GM12891 (cell line): Measurements from ENCODE around the gene RNASEH2B.

Source experiments
- DNase-seq: peaks from one replicate; pipeline ENCODE4 v3.0.0; 2011; ENCODE audit warnings: low spot score; ENCODE audit not compliant: insufficient read length
- FAIRE-seq: peaks from 2 replicates; lab custom pipeline; 2011; peaks lifted over from hg19 to GRCh38; lab: Jason Lieb, UNC
- PAX5 ChIP-seq: IDR thresholded peaks from 2 replicates; pipeline ENCODE4 v1.6.1; 2011; ENCODE audit warnings: low read length, moderate library complexity, mild to moderate bottlenecking; ENCODE audit not compliant: insufficient read depth, severe bottlenecking
- POLR2A ChIP-seq: IDR thresholded peaks from 2 replicates; pipeline ENCODE4 v1.6.1; 2011; ENCODE audit warnings: low read depth, low read length, control low read depth
- POLR2AphosphoS5 ChIP-seq: IDR thresholded peaks from 2 replicates; pipeline ENCODE4 v1.6.1; 2011; ENCODE audit warnings: low read depth, low read length, control low read depth
- POU2F2 ChIP-seq: IDR thresholded peaks from 2 replicates; pipeline ENCODE4 v1.6.1; 2011; ENCODE audit warnings: low read depth, mild to moderate bottlenecking, control low read depth, low read length, moderate library complexity
- SPI1 ChIP-seq: IDR thresholded peaks from 2 replicates; pipeline ENCODE4 v1.6.1; 2011; ENCODE audit warnings: low read depth, low read length, control low read depth
- TAF1 ChIP-seq: IDR thresholded peaks from 2 replicates; pipeline ENCODE4 v1.6.1; 2011; ENCODE audit warnings: low read depth, low read length, control low read depth

RNASEH2B gene

DNA sequence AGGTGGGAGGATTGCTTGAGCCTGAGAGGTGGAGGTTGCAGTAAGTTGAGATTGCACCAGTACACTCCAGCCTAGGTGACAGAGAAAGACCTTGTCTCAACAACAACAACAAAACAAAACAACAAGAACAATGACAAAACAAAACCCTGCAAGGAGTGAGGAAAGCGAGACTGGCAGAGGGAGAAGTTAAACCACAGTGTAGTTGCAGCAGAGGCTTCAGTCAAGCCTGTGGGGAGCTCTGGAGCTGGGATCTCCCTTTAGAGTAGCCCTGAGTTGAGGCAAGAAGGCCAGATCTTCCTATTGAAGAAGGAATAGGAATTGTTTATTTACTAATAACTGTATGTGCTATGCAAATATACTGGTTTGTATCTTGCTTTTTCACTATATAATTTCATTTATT is 25.3 kb upstream of the RNASEH2B start:
- no peak for DNase-seq
- TF ChIP-seq PAX5: no peak
- no peak for TF ChIP-seq POU2F2
- TF ChIP-seq TAF1: no peak
- no peak for TF ChIP-seq SPI1
- TF ChIP-seq POLR2AphosphoS5: no peak
- no peak for TF ChIP-seq POLR2A
- no peak for FAIRE-seq

DNA sequence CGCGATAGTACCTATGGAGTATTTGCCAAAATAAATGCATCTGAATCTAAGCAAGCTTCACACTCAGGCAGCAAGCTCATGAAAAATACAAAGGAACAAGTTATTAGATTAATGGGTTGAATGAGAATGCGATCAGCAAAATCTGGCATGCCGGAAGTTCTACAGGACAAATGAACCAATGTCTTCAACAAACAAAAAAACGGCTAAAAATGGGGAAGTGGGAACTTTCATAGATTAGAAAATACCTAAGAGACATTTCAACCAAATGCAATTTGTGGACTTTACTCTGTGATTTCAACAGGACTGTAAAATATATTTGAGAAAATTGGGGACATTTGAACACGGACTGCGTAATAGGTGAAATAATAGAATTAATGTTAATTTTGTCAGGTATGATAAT is 22.4 kb upstream of the RNASEH2B start:
- FAIRE-seq (peak; percentile 23), DNase-seq (no peak)
- TF ChIP-seq SPI1: peak; percentile 93
- no peak for TF ChIP-seq POLR2A
- no peak for TF ChIP-seq TAF1
- no peak for TF ChIP-seq POLR2AphosphoS5
- TF ChIP-seq POU2F2: no peak
- no peak for TF ChIP-seq PAX5

DNA sequence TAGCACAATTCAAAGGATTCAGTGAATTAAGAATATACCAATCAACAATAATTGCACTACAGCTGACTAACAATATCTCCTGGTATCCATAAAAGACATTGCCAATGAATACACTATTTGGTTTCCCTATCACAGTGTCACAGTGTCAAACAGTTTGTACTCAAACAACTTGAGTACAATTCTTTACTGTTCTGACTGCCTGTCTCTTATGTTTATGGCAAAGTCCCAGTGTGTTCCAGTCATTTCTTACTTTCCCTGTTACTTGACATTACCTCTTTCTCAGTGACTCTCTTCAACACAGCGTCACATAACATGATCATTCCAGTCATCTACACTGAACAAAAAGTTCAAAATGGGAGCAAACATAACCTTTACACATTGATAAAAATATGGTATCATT is 21.2 kb upstream of the RNASEH2B start:
- FAIRE-seq (peak; percentile 47), DNase-seq (no peak)
- TF ChIP-seq SPI1: no peak
- no peak for TF ChIP-seq POU2F2
- no peak for TF ChIP-seq POLR2AphosphoS5
- TF ChIP-seq TAF1: no peak
- no peak for TF ChIP-seq PAX5
- no peak for TF ChIP-seq POLR2A

DNA sequence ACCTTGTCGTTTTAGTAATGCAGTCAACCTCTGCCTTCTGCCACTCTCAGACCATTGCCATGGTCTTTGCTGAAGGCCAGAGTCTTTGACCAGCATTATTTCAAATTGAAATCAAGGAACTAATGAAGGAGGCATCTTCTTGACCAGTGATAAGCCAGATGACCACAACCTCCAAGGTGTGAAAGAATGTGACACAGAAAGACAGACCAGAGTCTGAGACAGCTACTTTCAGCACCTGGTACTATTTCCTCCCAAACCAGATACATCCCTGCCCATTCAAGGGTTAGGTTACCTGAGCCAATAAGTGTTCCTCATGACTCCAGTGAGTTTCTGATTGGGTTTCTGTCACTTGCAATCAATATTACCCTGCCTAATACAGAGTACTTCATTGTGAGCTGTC is 20.3 kb upstream of the RNASEH2B start:
- FAIRE-seq: peak; percentile 35
- no peak for DNase-seq
- TF ChIP-seq TAF1 (no peak), POLR2A (no peak), PAX5 (no peak), POU2F2 (no peak), POLR2AphosphoS5 (no peak), SPI1 (no peak)

DNA sequence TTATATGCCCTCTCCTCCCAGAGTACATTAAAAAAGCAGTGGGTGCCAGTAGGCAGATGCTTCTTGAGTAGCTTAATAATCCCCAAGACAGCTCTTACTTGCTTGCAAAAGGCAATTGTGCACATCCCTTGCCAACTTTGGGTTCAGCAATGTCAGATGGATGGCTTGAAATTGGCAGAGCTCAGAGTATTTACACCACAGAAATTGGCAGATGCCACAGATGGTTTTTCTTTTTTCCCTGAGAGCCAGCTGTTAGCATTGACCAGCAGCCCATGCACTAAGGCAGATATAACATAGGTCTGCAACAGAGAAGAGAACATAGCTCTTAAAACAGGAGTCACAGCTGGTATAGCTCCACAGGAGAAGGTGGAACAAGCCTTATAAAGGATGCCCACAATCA is 18.4 kb upstream of the RNASEH2B start:
- DNase-seq: no peak
- FAIRE-seq: peak; percentile 5
- TF ChIP-seq POLR2A: no peak
- TF ChIP-seq POLR2AphosphoS5: no peak
- TF ChIP-seq TAF1: no peak
- TF ChIP-seq SPI1: no peak
- TF ChIP-seq POU2F2: no peak
- no peak for TF ChIP-seq PAX5

DNA sequence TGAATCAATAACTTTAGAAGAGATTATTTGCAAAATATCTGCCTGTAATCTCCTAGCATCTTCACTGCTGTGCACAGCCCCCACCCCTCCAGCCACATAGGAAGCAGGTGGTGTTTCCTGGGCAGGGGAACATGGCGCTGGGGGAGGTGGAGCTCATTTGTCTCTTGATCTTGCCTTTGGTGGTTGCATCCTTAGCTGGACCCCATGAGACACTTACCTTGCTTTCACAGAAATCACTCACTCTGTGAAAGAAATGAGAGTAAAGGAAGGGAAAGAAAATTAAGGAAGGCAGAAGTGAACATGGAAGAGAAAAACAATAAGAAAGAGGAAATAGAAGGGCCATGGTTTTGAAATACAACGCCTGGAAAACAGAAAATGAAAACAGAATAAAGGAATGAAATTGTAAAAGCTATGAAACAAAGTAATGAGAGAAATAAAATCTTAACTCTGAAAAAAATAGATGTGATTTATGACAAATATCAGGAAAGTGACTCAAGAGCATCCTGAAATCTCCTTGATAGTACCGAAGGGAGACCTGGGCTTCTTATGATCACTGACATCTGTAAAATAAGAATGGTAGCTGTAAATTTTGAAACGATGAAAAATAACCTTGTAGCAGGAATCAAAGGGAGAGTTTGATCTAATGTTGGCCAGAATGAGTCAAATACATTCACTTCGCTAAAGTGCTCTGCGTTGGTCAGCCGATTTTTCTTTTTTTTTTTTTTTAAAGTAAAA is 17.2 kb upstream of the RNASEH2B start:
- TF ChIP-seq POLR2AphosphoS5: peak; percentile 72; the same call in 1 of the 2 replicates
- peak; percentile 82 for TF ChIP-seq TAF1
- peak; percentile 71 for TF ChIP-seq POLR2A
- no peak for TF ChIP-seq SPI1
- no peak for TF ChIP-seq PAX5
- peak; percentile 47; the same call in 1 of the 2 replicates for TF ChIP-seq POU2F2
- DNase-seq (no peak), FAIRE-seq (peak; percentile 89)

DNA sequence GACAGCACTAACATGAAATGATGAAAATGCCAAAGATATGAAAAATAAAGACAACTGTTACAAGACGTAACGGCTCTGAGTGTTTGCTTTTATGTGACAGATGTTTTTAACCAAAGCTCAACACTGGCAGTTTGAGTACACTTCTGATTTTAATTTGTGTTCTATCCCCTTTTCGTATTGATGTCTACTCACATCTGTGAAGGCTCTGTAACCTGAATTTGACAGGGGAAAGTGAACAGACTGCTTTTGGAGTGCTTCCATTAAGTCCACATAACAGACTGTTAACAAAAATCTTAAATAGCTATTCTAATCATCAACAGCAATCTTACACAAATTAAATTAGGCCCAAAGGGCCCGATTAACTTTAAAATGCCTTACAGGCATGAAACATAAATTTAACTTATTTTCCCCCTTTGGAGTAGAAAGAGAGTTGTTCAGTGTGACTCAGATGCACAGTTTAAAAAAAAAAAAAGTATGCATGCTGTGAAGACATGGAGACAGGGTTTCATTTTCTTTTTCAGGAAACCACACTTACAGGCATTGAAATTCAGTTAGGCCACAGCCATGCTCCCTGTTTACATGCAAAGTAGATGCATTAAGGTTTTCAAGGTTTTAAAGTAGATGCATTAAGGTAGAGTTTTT is 16.3 kb upstream of the RNASEH2B start:
- TF ChIP-seq POLR2A (no peak), POU2F2 (peak; percentile 72; the same call in 1 of the 2 replicates), POLR2AphosphoS5 (no peak)
- peak; percentile 88 for FAIRE-seq
- DNase-seq: no peak

DNA sequence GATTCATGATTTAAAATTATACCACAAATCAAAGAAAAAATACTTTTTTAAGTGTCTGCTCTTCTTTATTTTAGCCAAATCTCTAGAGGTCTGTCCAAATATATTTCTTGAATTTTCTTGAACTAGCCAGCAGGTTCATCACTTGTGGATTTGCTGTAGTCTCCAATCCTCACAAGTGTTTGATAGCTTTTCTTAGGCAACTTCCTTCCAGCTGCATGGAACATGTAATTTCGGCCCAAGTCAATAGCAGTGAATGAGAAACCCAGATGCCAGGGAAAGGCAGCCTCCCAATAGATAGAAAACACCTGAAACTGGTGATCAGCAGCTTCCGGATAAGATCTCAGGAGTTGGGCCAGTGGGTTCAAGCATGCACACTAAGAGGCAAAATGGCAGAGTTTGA is 15.6 kb upstream of the RNASEH2B start:
- TF ChIP-seq TAF1 (no peak), POLR2A (no peak), POLR2AphosphoS5 (no peak), SPI1 (no peak), PAX5 (no peak), POU2F2 (no peak)
- no peak for DNase-seq
- FAIRE-seq: peak; percentile 50

DNA sequence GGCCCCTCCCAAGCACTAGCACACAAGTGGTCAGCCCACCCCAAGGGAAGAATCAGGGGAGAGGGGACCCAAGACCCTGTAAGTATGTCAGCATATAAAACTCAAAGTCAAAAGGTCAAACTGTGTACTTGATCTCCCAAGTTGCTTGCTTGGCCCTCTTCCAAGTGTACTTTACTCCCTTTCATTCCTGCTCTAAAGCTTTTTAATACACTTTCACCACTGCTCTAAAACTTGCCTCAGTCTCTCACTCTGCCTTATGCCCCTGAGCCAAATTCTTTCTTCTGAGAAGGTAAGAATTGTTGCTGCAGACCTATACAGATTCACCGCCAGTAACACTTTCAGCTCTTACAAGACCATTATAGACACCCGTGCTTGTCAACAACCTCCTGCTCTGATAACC is 15.1 kb upstream of the RNASEH2B start:
- FAIRE-seq (no peak), DNase-seq (no peak)
- TF ChIP-seq POLR2AphosphoS5: no peak
- no peak for TF ChIP-seq POU2F2
- no peak for TF ChIP-seq POLR2A
- TF ChIP-seq SPI1: no peak

DNA sequence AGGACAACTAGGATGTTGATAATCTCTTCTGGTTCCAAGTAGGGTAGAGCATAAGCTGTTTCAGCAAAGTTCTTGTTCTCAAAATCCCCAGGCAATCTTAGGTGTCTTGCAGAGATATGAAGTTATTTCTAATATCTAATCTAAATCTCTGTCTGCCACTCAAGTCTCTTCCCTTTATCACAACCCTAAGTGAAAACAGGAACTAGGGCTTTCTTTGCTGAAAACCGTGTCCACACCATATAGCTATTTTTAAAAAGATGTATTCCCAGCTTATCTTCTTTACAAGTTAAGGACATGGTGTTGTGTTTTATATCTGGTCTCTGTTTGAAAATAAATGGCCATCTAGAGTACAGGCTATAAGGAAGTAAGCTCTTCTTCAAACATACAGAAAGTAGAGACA is 11.3 kb upstream of the RNASEH2B start:
- FAIRE-seq: peak; percentile 64
- DNase-seq: no peak
- peak; percentile 58 for TF ChIP-seq SPI1
- no peak for TF ChIP-seq TAF1
- no peak for TF ChIP-seq PAX5
- TF ChIP-seq POLR2AphosphoS5: no peak
- no peak for TF ChIP-seq POLR2A
- TF ChIP-seq POU2F2: no peak
